ENCODE data around the gene DRP2.

DNA sequence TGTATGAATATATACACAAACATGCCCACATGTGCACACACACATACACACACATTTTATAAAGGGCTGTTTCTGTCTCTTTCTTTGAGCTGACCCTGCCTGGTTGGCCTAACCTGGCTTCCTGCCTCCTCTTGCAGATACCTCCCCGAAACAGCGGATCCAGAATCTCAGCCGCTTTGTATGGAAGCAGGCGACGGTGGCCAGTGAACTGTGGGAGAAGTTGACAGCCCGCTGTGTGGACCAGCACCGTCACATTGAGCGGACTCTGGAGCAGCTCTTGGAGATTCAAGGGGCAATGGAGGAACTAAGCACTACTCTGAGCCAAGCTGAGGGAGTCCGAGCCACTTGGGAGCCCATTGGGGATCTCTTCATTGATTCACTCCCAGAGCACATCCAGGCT, 21.9 kb downstream of the DRP2 start:
- TF ChIP-seq, protein P1, sequence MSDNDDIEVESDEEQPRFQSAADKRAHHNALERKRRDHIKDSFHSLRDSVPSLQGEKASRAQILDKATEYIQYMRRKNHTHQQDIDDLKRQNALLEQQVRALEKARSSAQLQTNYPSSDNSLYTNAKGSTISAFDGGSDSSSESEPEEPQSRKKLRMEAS (IDR thresholded peaks at IDR 0.05; ENCODE audit: low read depth): no peak
- TF ChIP-seq ELF1 (IDR thresholded peaks at IDR 0.05) (no peak), GABPA (IDR thresholded peaks at IDR 0.05; ENCODE audit: low read depth) (no peak), TAF1 (IDR thresholded peaks at IDR 0.05; ENCODE audit: borderline replicate concordance, low read depth, low read length) (no peak), EP300 (IDR thresholded peaks at IDR 0.05; ENCODE audit: borderline replicate concordance in 1 of 2, low read depth in 1 of 2, low read length in 1 of 2) (no peak), CTCF (IDR thresholded peaks at IDR 0.05) (no peak), MXI1 (IDR thresholded peaks at IDR 0.05; ENCODE audit: low read depth, low read length) (no peak), USF1 (IDR thresholded peaks at IDR 0.05; ENCODE audit: borderline replicate concordance, low read depth) (no peak)
- TF ChIP-seq, protein P2, sequence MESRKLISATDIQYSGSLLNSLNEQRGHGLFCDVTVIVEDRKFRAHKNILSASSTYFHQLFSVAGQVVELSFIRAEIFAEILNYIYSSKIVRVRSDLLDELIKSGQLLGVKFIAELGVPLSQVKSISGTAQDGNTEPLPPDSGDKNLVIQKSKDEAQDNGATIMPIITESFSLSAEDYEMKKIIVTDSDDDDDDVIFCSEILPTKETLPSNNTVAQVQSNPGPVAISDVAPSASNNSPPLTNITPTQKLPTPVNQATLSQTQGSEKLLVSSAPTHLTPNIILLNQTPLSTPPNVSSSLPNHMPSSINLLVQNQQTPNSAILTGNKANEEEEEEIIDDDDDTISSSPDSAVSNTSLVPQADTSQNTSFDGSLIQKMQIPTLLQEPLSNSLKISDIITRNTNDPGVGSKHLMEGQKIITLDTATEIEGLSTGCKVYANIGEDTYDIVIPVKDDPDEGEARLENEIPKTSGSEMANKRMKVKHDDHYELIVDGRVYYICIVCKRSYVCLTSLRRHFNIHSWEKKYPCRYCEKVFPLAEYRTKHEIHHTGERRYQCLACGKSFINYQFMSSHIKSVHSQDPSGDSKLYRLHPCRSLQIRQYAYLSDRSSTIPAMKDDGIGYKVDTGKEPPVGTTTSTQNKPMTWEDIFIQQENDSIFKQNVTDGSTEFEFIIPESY (IDR thresholded peaks at IDR 0.05; ENCODE audit: borderline replicate concordance, low read depth): no peak
